Activated CD4-positive, alpha-beta T cell treated with anti-CD3 and anti-CD28 coated beads for 24 hours (primary cell): ENCODE results near the gene MYO9A.
"Not testable (repeated sequence)": the region's sequence is repeated elsewhere in the genome, so short reads cannot be mapped to it uniquely, and the experiment has no call there.

Source experiments
- DNase-seq, 2 donors: peaks; one replicate each; pipeline ENCODE4 v3.0.0-alpha.2; 2020; ENCODE audit warnings: low read depth in 2 of 2

MYO9A gene

GRCh38 chr15:72086920-72087648 lies 30.9 kb downstream of the MYO9A start:
- no peak for DNase-seq

GRCh38 chr15:72086010-72086697 lies 31.8 kb downstream of the MYO9A start:
- DNase-seq = no peak

GRCh38 chr15:72082176-72082575 lies 35.8 kb downstream of the MYO9A start:
- DNase-seq = no peak

GRCh38 chr15:72078887-72079286 lies 39.1 kb downstream of the MYO9A start:
- DNase-seq = no peak

- DNase-seq = no peak
These were observed 40.0 kb downstream of the MYO9A start for GRCh38 chr15:72077950-72078349.

- no peak for DNase-seq
These were observed 43.5 kb downstream of the MYO9A start for GRCh38 chr15:72074335-72075060.

GRCh38 chr15:72071448-72071825 lies 46.5 kb downstream of the MYO9A start:
- DNase-seq = not testable (repeated sequence)

- DNase-seq = no peak
These were observed 47.0 kb downstream of the MYO9A start for GRCh38 chr15:72070817-72071447.

GRCh38 chr15:72068856-72069255 lies 49.1 kb downstream of the MYO9A start:
- DNase-seq = no peak

- no peak for DNase-seq
These were observed 52.1 kb downstream of the MYO9A start for GRCh38 chr15:72065801-72066200.

- DNase-seq = no peak
These were observed 54.8 kb downstream of the MYO9A start for GRCh38 chr15:72063186-72063585.

- no peak for DNase-seq
These were observed 55.6 kb downstream of the MYO9A start for GRCh38 chr15:72062319-72062718.

- no peak for DNase-seq
These were observed 57.2 kb downstream of the MYO9A start for GRCh38 chr15:72060687-72061250.

GRCh38 chr15:72058585-72058984 lies 59.4 kb downstream of the MYO9A start:
- no peak for DNase-seq

- no peak for DNase-seq
These were observed 60.3 kb downstream of the MYO9A start for GRCh38 chr15:72057548-72058091.

GRCh38 chr15:72056217-72056616 lies 61.7 kb downstream of the MYO9A start:
- not testable (repeated sequence) for DNase-seq

- DNase-seq = not testable (repeated sequence)
These were observed 64.7 kb downstream of the MYO9A start for GRCh38 chr15:72053297-72053696.

- no peak for DNase-seq
These were observed 67.2 kb downstream of the MYO9A start for GRCh38 chr15:72050700-72051099.

- no peak for DNase-seq
These were observed 70.9 kb downstream of the MYO9A start for GRCh38 chr15:72047020-72047419.

GRCh38 chr15:72044956-72045355 lies 73.0 kb downstream of the MYO9A start:
- no peak for DNase-seq

- no peak for DNase-seq
These were observed 75.1 kb downstream of the MYO9A start for GRCh38 chr15:72042865-72043264.

- DNase-seq = no peak
These were observed 75.9 kb downstream of the MYO9A start for GRCh38 chr15:72042054-72042453.
